Activated CD4-positive, alpha-beta T cell treated with anti-CD3 and anti-CD28 coated beads, Interleukin-2, amount 50 U/mL, for 4 hours (primary cell): ENCODE results near the gene MRPS34.

Source experiments
- DNase-seq, 2 experiments: peaks; one replicate each; pipeline ENCODE4 v3.0.0-alpha.2; 2020

Gene MRPS34

GRCh38 chr16:1781254-1781653, 8.3 kb upstream of the MRPS34 start:
- DNase-seq: no peak

- no peak for DNase-seq
Observed at GRCh38 chr16:1780677-1781072, 7.7 kb upstream of the MRPS34 start.

- DNase-seq: no peak
Observed at GRCh38 chr16:1779741-1780676, 7.1 kb upstream of the MRPS34 start.

GRCh38 chr16:1779234-1779701, 6.3 kb upstream of the MRPS34 start:
- DNase-seq: no peak

- no peak for DNase-seq
Observed at GRCh38 chr16:1778200-1779179, 5.6 kb upstream of the MRPS34 start.

GRCh38 chr16:1777375-1778199, 4.7 kb upstream of the MRPS34 start:
- no peak for DNase-seq

GRCh38 chr16:1776991-1777374, 4.0 kb upstream of the MRPS34 start:
- no peak for DNase-seq

- DNase-seq: no peak
Observed at GRCh38 chr16:1776672-1776955, 3.7 kb upstream of the MRPS34 start.

- no peak for DNase-seq
Observed at GRCh38 chr16:1775846-1776671, 3.1 kb upstream of the MRPS34 start.

- no peak for DNase-seq
Observed at GRCh38 chr16:1775006-1775845, 2.3 kb upstream of the MRPS34 start.

GRCh38 chr16:1774448-1774780, 1.5 kb upstream of the MRPS34 start:
- no peak for DNase-seq

GRCh38 chr16:1773703-1774447, 941 bp upstream of the MRPS34 start:
- DNase-seq: no peak

- peak; percentile 36 to 42 for DNase-seq
Observed at GRCh38 chr16:1772362-1772907, 499 bp downstream of the MRPS34 start, which contains the start of gene EME2. TSS of gene EME2 (plus strand) at chr16:1772810. CDS start at chr16:1773228, 418 bp downstream.

GRCh38 chr16:1771864-1772361, 1.0 kb downstream of the MRPS34 start:
- DNase-seq: no peak

GRCh38 chr16:1771188-1771863, 1.6 kb downstream of the MRPS34 start, which contains the start of gene NME3:
TSS of gene NME3 (minus strand) at chr16:1771543. CDS start at chr16:1771534, 9 bp downstream.
- peak; percentile 63 to 64 for DNase-seq

- DNase-seq: peak; percentile 26 to 31
Observed at GRCh38 chr16:1770328-1771187, 2.4 kb downstream of the MRPS34 start.

GRCh38 chr16:1769402-1770300, 3.3 kb downstream of the MRPS34 start:
- no peak for DNase-seq
